Measurements from ENCODE around the gene DIRAS2. TPM values are rescaled to one million over a fixed set of nuclear protein-coding genes. Genes with fewer than 3 reads are reported as not detected.

Gene DIRAS2
- total RNA-seq, 2 donors from 2014 or later: 0.28 TPM; not detected in 1

DNA sequence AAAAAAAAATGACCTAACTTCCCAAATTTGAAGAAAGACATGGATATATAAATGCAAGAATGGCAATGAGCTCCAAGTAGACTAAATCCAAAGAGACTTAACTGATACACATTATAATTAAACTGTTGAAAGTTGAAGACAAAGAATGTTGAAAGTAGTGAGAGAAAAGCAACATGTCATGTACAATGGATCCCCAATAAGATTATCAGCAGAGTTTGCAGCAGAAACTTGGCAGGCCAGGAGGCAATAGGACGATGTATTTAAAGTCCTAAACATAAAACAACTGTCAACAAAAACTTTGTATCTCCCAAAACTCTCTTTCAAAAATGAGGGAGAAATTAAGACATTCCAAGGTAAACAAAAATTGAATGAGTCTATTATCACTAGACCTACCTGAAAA lies 8.6 kb upstream of the DIRAS2 start:
- DNase-seq (ENCODE audit: low spot score): no peak
- H3K36me3 ChIP-seq: no peaks in the 10 kb centered on the region
- 84% methylated on average over 1 of the region's 1 CpG for WGBS
- no peaks in the 10 kb centered on the region for H3K4me1 ChIP-seq (replicated peaks)
- no peak overlapping the region for H3K4me3 ChIP-seq
- intact Hi-C loops (cut with DNase I): no loop called here
- no peak for TF ChIP-seq POLR2AphosphoS5 (IDR thresholded peaks at IDR 0.05)
- TF ChIP-seq, protein P1, sequence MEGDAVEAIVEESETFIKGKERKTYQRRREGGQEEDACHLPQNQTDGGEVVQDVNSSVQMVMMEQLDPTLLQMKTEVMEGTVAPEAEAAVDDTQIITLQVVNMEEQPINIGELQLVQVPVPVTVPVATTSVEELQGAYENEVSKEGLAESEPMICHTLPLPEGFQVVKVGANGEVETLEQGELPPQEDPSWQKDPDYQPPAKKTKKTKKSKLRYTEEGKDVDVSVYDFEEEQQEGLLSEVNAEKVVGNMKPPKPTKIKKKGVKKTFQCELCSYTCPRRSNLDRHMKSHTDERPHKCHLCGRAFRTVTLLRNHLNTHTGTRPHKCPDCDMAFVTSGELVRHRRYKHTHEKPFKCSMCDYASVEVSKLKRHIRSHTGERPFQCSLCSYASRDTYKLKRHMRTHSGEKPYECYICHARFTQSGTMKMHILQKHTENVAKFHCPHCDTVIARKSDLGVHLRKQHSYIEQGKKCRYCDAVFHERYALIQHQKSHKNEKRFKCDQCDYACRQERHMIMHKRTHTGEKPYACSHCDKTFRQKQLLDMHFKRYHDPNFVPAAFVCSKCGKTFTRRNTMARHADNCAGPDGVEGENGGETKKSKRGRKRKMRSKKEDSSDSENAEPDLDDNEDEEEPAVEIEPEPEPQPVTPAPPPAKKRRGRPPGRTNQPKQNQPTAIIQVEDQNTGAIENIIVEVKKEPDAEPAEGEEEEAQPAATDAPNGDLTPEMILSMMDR (IDR thresholded peaks at IDR 0.05): no peak
- TF ChIP-seq POLR2A (IDR thresholded peaks at IDR 0.05): no peak
- no peaks in the 10 kb centered on the region for H3K27me3 ChIP-seq (replicated peaks; ENCODE audit: insufficient read depth)
- H3K27ac ChIP-seq: no peak overlapping the region
- no peaks in the 10 kb centered on the region for H3K9me3 ChIP-seq

GRCh38 chr9:90647843-90648242 lies 5.2 kb upstream of the DIRAS2 start:
- intact Hi-C loops (cut with DNase I): no loop called here
- H3K4me3 ChIP-seq: no peak overlapping the region
- no peak overlapping the region for H3K27ac ChIP-seq
- H3K27me3 ChIP-seq (replicated peaks; ENCODE audit: insufficient read depth): no peaks in the 10 kb centered on the region
- DNase-seq (ENCODE audit: low spot score): no peak
- TF ChIP-seq POLR2AphosphoS5 (IDR thresholded peaks at IDR 0.05) (no peak), POLR2A (IDR thresholded peaks at IDR 0.05) (no peak)
- TF ChIP-seq, protein P1 (IDR thresholded peaks at IDR 0.05): no peak
- H3K4me1 ChIP-seq (replicated peaks): no peaks in the 10 kb centered on the region
- no peaks in the 10 kb centered on the region for H3K36me3 ChIP-seq
- 89% methylated on average over 2 of the region's 2 CpGs for WGBS
- no peaks in the 10 kb centered on the region for H3K9me3 ChIP-seq

- Histone ChIP-seq H3K4me3 (no peak overlapping the region), H3K9me3 (no peaks in the 10 kb centered on the region), H3K4me1 (replicated peaks) (no peaks in the 10 kb centered on the region), H3K27me3 (replicated peaks; ENCODE audit: insufficient read depth) (no peaks in the 10 kb centered on the region), H3K36me3 (no peaks in the 10 kb centered on the region), H3K27ac (no peak overlapping the region)
- TF ChIP-seq POLR2AphosphoS5 (IDR thresholded peaks at IDR 0.05) (no peak), POLR2A (IDR thresholded peaks at IDR 0.05) (no peak)
- TF ChIP-seq, protein P1 (IDR thresholded peaks at IDR 0.05): no peak
- no peak for DNase-seq (ENCODE audit: low spot score)
- intact Hi-C loops (cut with DNase I): no loop called here
- 79% methylated on average over 1 of the region's 1 CpG for WGBS
Observed at GRCh38 chr9:90645721-90646120, 3.1 kb upstream of the DIRAS2 start.

- no peaks in the 10 kb centered on the region for H3K4me1 ChIP-seq (replicated peaks)
- no peaks in the 10 kb centered on the region for H3K9me3 ChIP-seq
- TF ChIP-seq POLR2AphosphoS5 (IDR thresholded peaks at IDR 0.05) (no peak), POLR2A (IDR thresholded peaks at IDR 0.05) (no peak)
- TF ChIP-seq, protein P1 (IDR thresholded peaks at IDR 0.05): no peak
- 9% methylated on average over 10 of the region's 10 CpGs for WGBS
- intact Hi-C loops (cut with DNase I): no loop called here
- no peak for DNase-seq (ENCODE audit: low spot score)
- H3K27me3 ChIP-seq (replicated peaks; ENCODE audit: insufficient read depth): no peaks in the 10 kb centered on the region
- H3K4me3 ChIP-seq: no peak overlapping the region
- H3K27ac ChIP-seq: no peak overlapping the region
- no peaks in the 10 kb centered on the region for H3K36me3 ChIP-seq
Observed at GRCh38 chr9:90641884-90642487, 638 bp downstream of the DIRAS2 start.

GRCh38 chr9:90641086-90641485 lies 1.5 kb downstream of the DIRAS2 start:
- no peaks in the 10 kb centered on the region for H3K4me1 ChIP-seq (replicated peaks)
- no peak for DNase-seq (ENCODE audit: low spot score)
- intact Hi-C loops (cut with DNase I): no loop called here
- no peak overlapping the region for H3K27ac ChIP-seq
- no peaks in the 10 kb centered on the region for H3K9me3 ChIP-seq
- H3K27me3 ChIP-seq (replicated peaks; ENCODE audit: insufficient read depth): no peaks in the 10 kb centered on the region
- 75% methylated on average over 2 of the region's 2 CpGs for WGBS
- H3K36me3 ChIP-seq: no peaks in the 10 kb centered on the region
- no peak overlapping the region for H3K4me3 ChIP-seq
- TF ChIP-seq POLR2A (IDR thresholded peaks at IDR 0.05): no peak
- no peak for TF ChIP-seq POLR2AphosphoS5 (IDR thresholded peaks at IDR 0.05)
- TF ChIP-seq, protein P1 (IDR thresholded peaks at IDR 0.05): no peak

All from prostate gland (tissue), 2 donors.